Suppressor macrophage (primary cell): ENCODE measurements around the gene MPO.

Source experiments
- DNase-seq, 4 experiments: peaks; one replicate each; pipeline ENCODE4 v3.0.0-alpha.2; 2020 to 2022

Gene MPO

DNA sequence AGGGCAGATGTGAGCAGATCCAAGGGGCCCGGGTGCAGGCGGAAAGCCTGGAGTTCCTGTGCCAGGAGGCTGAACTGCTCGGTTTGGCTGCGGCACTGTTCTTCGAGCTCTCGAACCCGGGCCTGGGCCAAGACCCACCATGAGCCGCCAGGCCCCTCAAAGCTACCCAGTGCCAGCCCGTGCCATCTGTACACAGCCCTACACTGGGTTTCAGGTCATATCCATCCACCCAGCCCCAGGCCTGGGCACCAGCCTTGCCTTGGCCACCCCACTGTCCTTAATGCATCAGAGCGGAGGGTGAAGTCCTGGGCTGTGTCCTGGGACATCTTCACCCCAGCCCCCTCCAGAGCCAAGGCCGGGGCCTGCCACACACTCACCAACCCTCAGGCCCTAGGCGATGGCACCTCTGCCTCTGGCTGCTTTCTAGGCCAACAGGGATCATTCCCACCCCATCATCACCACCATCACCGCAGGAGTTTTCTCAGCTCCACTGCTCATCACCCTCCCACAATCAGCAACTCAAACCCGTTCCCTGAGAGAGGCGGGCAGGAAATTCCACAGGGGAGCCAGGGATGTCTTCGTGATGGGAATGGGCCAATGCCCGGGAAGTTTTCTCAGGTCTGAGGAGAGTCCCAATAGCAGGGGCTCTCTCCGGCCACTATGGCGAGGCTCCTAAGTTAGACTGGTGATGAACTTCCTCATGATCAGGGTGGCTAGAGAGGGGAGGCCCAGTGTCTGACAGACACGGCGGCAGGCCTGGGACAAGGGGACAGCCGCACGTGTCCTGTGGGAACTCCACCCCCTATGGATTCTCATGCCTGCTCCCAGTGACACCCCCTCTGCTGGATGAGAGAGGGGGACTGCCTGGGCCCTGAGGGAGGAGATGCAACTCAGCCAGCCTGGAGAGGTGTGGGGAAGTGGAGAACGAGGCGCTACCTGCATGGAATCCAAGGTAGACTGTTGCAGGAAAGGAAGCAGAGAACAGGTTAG is 38.7 kb upstream of the MPO start:
- no peak for DNase-seq

DNA sequence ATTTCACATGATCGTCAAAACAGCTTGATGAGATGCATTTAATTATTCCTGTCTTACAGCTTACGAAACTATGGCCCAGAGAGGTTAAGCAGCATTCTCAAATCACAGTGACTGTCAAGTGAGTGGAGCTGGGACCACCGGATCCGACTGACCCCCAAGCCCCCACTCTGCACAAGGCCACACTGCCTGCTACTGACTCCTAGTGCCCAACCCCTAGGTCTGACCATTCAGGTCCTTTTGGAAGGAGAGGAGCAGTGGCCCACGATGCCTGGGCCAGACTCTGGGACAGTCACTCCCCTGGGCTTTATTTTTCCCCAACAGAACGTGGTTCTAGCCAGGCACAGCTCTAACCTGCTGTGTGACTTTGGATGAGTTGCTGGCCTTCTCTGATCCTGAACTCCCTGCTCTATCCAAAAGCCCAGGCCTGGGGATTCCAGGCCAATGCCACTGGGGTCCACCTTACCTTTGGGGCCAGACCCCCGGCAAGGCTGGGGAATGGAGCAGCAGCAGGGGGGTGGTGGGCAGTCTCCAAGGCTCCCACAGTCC is 38.0 kb upstream of the MPO start:
- DNase-seq: no peak

DNA sequence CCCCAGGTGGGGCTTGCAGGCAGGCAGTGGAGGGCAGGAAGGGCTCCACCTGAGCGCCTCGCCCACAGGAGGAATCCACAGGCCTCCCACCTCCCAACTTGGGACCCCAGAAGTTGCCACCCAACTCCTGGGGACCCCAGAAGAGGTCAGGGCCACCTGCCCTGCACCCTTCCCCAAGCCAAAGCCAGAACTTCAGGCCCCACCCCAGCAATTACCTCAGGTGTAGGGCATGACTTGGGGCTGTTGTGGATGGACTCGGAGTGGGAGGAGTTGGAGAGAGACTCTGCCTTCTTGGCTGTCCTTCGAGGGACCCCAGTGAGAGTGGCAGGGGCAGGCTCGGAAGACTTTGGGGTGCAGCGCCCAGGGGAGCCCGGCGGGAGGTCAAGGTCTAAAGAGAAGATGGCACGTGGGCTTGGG is 37.3 kb upstream of the MPO start:
- DNase-seq: no peak

DNA sequence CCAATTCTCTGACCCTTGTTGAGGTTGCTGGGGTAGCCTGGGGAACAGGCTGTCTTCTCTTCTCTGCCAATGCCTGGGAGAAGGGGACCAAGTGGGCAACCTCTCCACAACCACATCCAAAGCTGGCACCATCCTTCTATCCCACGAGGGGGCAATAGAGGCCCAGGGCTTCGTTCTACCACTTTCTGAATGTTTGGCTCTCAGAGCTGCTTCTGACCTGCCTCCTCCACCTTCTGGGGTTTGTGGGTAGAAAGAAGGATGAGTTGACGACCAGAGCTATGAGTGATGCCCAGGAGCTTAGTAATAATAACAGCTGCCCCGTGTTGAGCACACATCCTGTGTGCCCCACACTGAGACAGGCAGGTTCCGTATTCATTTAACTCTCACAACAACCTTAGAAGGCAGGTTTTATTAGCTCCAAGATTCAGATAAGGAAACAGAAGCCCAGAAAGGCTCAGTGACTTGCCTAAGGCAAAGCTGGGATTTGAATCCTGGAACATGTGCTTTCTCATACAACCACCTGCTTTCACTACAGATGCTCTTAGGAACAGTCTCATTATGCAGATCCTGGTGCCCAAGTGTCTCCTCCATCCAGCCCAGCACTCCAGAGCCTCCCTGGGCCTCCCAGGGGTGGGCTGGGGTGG is 36.8 kb upstream of the MPO start:
- DNase-seq: peak; percentile 66 to 76 (median 72)

DNA sequence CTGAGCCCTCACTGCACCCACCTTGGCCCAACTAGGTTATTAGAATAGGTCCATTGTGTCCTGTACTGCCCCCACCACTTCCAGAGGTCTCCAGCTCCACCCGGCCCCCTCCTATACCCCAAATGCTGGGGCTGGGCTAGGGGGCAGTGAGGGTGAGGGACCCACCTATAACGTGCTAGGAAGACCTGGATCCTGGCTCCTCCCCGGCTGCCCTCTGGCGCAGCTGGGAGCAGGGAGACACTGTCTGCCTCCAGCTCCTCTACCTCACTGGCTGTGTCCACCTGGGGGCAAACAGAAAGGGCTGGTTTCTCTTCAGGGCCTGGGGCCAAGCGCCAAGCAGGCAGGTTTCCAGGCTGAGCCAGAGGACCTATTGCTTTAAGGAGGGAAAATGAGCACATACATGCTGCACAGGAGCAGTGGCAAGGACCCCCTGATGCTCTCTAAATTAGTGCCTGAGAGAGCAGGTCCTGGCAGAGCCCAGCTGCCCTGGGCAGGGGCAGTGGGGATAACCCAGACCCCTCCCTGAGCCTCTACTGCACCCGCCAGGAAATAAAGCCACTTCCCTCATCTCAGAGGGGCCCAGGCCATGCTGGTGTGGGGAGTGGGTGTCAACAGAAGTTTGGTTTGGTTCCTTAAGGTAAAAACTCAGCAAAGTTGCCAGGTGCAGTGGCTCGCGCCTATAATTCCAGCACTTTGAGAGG is 35.7 kb upstream of the MPO start:
- DNase-seq: peak in 1 of 4 experiments; percentile 1

DNA sequence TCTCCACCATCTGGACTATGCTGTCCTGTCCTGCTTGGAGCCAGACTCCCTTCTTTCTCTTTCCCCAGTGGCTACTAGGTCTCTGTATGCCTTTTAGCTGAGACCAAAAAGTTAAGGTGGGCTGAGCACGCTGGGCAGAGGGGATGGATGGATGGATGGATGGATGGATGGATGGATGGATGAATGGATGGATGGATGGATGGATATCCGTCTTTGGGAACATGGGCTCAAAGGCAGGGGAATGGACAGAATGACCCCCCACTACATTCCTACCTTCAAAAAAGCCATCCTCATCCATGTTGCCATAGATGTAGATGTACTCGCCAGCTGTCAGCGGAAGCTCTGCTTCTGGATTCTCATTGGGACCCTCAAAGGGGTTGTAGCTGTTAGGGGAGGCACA is 35.0 kb upstream of the MPO start:
- peak in 1 of 4 experiments; percentile 1 for DNase-seq

DNA sequence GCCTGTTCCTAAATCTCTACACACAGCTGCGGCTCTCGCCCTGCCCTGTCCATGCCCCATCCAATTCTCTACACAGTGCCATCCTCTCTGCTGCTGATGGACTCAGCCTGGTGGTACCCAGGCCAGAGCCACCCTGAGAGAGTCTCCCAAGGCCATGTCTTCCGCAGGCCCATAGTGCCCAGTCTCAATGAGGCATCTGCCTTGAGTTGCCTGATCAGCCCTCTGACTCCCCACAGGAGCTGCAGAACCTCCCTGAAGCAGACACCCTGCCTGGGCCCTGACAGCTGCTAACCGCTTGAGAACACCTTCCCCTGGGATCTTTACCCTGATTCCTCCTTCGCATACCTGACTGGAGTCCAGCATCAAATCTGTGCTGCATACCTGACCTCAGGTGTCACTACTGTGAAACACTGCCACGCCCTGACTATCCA is 34.6 kb upstream of the MPO start:
- DNase-seq: peak in 1 of 4 experiments; percentile 1

DNA sequence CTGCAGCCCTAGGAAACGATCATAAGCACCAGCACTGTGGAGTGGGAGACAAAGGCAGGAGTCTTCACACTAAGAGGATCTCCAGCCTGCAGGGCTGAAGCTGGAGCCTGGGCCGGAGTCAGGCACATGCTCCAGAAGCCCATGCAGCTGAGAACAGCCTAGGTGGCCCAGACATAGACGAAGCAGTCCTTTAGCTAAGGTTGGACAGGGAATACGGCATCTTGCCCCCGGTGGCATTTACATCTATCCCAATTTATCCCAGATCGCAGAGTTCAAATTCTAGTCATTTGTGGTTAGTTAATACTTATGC is 33.9 kb upstream of the MPO start:
- DNase-seq: peak in 1 of 4 experiments; percentile 1

DNA sequence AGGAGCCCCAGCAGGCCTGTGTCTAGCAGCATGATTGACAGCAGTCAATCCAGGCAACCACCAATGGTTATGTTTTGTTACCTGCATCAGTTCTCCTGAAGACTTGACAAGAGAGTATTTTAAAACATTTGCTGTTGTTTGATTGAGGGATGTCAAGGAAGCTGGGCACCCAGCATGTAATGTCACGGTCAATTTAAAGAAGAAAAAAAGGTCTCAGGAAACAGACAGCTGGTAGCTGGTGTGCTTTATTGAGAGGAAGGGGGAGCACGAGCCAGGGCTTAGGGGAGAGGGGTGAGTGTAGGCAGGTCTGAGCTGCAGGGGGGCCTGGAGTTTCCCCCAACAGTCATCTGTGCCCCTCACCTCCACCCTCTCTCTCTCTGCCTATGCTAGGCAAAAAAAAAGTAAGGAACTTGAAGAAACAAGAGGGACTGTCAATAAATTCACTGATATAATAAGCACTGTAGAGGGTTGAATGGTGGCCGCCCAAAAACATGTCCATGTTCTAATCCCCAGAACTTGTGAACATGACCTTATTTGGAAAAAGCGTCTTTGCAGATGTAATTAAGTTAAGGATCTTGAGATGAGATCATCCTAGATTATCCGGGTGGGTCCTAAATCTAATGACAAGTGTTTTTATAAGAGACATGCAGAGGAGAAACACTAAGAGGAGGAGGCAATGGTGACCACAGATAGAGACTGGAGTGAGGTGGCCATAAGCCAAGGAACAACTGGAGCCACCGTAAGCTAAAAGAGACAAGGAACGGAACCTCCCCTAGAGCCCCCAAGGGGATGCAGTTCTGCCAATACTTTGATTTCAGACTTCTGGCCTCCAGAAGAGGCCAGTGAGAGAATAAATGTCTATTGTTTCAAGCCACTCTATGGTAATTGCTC is 33.3 kb upstream of the MPO start:
- peak in 1 of 4 experiments; percentile 2 for DNase-seq

DNA sequence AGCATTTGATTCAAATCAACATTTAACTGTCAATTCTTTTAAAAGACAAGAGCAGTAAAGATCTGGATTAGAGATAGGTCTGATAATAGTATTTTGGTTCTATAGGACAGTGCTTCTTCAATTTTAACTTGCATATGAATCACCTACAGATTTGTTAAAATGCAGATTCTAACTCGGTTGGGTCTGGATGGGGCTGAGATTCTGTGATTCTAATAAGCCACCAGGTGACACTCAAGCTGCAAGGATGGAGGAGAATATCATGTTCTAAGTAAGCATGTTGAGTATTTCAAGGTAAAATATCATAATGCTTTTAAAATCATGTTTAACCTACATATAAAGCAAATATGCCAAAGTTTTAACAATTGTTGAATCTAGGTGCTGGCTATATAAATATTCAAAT is 32.1 kb upstream of the MPO start:
- DNase-seq: no peak

DNA sequence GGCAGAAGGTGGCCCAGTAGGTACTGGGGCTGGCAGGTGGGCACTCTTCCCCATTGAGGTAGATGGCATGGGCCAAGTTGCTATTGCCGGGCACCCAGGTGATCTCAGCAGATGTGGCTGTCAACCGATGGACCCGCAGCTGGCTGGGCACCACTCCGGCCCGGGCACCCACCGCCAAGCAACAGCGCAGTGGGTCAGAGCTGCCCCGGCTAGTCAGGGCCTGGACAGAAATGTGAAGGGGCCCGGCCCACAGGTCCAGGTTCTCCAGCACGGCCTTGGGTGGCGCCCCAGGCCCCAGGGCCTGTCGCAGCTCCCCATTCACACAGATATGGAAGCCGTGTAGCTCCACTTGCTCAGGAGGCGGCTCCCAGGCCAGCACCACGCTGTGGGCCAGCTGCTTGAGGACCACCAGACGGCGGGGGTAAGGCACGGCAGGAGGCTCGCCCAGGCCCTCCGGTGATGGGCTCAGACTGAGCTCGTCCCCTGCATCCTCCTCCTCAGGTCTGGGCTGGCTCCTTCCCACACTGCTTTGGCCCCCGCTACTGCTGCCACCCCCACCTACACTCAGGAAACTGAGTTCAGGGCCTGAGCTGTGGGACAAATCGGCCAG is 31.4 kb upstream of the MPO start:
- DNase-seq: peak in 1 of 4 experiments; percentile 1

DNA sequence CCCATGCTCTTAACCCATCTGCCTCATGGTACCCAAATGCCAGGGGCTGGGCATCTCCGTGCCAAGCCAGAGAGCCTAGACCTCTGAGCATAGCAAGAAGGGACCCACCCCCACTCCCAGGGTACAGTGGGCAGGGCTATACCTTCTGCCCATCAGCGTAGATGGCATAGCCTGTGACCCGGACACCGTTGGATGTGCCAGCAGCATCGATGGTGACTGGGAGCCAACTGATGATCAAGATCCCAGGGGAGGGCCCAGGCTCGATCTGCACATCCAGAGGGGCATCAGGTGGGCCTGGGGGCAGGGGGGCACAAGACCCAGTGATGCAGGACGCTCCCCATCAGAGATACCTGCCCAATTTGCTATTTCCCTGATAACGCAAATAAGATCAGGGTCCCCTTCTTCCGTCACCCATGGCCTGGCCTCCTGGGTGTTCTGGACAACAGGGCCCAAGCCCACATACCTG is 30.7 kb upstream of the MPO start:
- peak in 1 of 4 experiments; percentile 2 for DNase-seq

DNA sequence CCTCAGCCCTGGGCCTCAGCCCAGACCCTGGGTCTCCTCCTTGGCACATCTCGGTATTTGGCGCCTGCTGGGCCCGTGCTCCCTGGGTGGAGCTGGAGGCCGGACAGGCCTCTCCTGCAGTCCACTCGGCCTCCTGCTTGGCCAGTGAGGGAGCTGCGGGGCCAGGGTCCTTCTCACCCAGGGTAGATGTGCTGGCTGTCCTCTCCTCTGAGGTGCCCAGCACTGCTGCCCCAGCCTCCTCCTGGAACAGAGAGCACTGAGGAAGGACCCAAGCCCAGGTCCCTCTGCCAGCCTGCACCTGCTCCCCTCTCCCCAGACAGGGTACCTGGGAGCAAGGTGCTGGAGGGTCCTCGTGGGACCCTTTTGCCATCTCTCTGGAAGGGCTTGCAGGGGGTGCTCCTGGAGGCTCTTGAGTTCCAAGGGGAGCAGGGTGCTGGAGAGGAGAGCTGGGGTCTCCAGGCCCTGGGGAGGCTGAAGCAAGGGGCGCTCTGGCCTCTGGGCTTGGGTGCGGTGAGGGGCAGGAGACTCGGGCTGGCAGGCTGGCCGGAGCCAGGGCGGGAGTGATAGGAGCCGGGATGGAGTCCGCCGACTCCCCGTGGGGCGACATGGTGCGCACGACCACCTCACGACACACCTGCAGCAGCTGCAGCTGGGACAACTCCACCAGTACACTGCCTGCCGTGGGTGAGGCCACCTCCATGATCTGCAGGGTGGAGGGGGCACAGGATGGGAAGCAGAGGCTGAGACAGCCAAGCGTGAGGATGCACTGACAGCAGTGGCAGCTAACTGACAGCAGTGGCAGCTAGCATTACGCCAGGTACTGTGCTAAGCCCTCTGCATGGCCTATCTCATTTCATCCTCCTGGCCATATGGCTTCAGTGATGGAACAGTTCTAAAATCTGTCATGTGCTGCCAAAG is 30.0 kb upstream of the MPO start:
- peak in 1 of 4 experiments; percentile 1 for DNase-seq

DNA sequence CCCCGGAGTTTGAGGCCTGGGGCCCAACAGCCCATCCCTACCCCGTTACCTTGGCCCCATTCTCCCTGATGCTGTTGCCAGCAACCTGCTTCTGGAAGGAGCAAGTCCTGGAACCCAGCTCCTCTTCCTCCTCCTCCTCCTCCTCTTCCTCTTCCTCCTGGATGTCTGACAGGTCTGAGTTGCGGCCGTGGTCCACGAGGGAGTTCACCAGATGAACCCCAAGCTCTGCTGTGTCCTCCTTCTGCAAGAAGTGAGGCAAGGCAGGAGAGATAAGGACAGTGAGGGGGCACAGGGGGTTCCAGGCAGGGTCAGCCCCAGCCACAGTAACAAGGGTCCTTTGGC is 29.2 kb upstream of the MPO start:
- no peak for DNase-seq

DNA sequence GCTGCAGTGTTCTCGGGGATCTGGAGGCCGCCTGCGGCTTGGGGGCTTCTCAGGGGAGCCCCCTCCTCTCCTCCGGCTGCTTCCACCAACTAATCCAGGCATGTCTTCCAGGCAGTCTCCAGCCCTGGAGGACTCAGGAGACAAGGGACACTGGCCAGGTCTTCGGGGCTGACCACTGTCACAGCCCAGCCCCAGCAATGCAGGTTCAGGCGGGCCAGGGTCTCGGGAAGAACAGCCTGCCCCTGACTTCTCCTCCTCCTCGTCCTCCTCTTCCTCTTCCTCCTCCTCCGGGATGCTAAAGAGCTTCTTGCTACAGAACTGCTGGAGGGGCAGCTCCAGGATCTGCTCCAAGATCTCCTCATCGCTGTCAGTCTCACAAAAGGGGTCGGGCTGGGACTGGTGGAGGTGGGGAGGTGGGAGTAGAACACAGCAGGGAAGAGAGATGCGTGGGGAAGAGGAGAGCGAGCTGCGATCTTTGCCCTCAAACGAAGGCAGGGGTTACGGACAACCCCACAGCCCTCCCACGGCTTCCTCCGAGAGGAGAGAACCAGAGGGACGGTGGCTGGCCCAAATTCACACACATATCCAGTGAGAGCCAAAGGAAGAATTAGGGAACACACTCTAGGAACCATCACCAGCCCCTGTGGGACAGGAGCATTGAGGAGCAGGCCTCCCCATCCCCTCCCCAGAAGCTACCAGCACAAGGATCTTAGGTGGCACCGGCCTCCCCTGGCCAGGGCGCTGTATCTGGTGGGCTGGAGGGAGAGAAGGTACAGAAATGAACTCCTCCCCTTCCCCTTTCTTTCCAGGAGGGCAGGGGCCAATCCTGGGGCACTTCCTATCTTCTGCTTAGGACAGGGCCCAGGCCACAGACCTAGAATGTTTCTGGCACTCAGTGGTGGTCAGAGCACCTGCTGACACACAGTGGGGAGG is 28.5 kb upstream of the MPO start:
- DNase-seq: peak in 3 of 4 experiments; percentile 40 to 59 (median 56)

DNA sequence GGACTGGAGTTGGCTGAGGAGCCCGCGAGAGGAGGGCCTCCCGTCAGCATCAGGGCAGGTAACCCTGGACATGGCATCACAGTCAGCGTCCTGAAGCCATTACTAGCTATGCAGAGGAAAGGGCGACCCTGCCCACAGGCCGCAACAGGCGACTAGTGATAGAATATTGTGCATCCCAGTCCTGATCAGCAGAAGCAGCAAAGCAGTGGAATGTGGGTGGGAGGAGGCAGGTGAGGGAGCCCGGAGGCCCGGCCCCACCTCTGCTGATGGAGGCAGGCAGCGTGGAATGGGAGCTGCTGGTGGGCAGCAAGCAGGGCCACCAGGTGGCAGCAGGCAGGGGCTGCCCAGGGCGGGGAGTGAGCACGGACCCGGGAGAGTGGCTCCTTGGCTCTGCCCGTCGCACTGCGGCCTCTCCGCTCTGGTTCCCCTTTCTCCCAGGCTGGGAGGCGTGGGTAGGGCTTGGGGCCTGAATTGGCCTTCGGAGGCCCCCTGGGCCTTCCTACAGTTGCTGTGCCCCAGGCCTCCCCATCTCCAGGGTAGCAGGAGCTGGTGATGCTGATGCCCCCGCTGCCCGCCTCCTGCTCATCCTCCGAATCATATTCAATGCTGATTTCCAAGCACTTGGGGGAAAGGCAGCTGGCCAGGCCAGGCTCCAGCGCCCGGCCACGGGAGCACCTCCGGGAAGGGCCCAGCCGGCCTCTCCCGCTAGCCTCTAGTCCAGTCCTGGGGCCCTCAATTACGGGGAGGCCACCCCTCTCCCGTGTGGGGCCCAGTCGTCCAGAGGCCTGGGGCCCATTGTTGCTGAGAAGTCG is 27.6 kb upstream of the MPO start:
- peak; percentile 78 to 86 (median 83) for DNase-seq

DNA sequence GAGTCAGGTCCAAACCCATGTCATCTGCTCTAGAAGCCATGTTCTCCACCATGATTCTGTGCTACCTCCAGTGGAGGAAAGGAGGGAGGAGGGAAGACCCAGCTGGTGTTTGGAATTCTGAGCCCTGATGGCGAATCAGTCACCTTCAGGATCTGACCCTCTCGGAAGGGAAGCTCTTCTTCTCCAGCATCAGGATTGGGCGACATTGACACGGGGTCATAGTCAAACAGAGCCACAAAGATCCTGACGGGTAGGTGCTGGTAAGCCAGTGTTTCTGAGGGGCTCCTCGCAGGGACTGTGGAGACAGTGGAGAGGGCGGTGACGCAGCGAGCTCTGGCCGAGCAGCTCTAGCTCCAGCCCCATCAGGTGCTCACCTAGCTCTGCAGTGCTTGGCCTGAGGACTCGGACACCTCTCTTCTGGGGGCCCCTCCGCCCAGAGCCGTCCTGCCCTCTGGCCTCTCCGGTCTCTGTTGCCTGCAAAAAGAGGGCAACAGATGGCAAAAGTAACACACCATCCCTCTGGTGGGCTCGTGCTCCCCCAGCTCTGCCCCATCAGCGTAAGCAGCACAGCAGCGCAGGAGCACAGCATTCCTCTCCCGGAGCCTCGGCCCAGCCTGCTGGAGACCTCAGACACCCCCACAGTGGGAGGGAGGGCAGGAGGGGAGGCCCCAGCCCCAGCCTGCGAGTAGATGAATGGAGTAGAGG is 26.9 kb upstream of the MPO start:
- DNase-seq: peak in 1 of 4 experiments; percentile 1
